IMR-90 (cell line): ENCODE results near the gene ING5. TPM values are rescaled to one million over a fixed set of nuclear protein-coding genes. Genes with fewer than 3 reads are reported as not detected.

ENCODE experiments used
- ATAC-seq: fragments of 200-7000 bp; cut with Tn5 transposase; 2 replicates; pipeline ENCODE4 v1.9.1; 2020; ENCODE audit warnings: low read depth, mild to moderate bottlenecking, moderate library complexity
- BruUV-seq: library from RNA; stranded (reverse); fragments of 400-500 nt; replicated peaks from 2 replicates; lab custom pipeline; 2021; lab: Mats Ljungman, UMichigan
- CTCF ChIA-PET: fragments of 300-600 bp; formaldehyde crosslinking; extraction: SDS; loops from one replicate; lab custom pipeline; 2021; ENCODE audit warnings: antibody characterized with exemption; lab: Yijun Ruan, JAX
- POLR2A ChIA-PET: fragments of 300-600 bp; sonication (Branson Sonifier 250); formaldehyde crosslinking; loops from one replicate; lab custom pipeline; 2022; ENCODE audit warnings: antibody characterized with exemption; ENCODE audit not compliant: unreplicated experiment; lab: Charles Lee
- DNase-seq: peaks from one replicate; pipeline ENCODE4 v3.0.0; 2013
- H2AFZ ChIP-seq: replicated peaks from 2 replicates; pipeline ENCODE3; 2013; ENCODE audit warnings: low read length, mild to moderate bottlenecking; ENCODE audit not compliant: poor library complexity
- H2AK5ac ChIP-seq: 2 replicates; pipeline ENCODE4 v1.6.1; 2013; ENCODE audit warnings: low read depth, low read length, inconsistent platforms
- H2AK9ac ChIP-seq: replicated peaks from 2 replicates; pipeline ENCODE3; 2013; ENCODE audit warnings: mild to moderate bottlenecking, low read depth, low read length, moderate library complexity; ENCODE audit not compliant: poor library complexity
- H2BK120ac ChIP-seq: 2 replicates; pipeline ENCODE4 v1.6.1; 2013; ENCODE audit warnings: low read depth, low read length, inconsistent platforms
- H2BK15ac ChIP-seq: 3 replicates; pipeline ENCODE4 v1.6.1; 2013; ENCODE audit warnings: low read depth, low read length, inconsistent platforms
- H2BK20ac ChIP-seq: 2 replicates; pipeline ENCODE4 v1.6.1; 2013; ENCODE audit warnings: low read depth, mild to moderate bottlenecking, inconsistent platforms, low read length, moderate library complexity
- H2BK5ac ChIP-seq: 2 replicates; pipeline ENCODE4 v1.6.1; 2013; ENCODE audit warnings: mild to moderate bottlenecking, low read depth, low read length, inconsistent platforms; ENCODE audit not compliant: poor library complexity, severe bottlenecking
- H3K14ac ChIP-seq: replicated peaks from 2 replicates; pipeline ENCODE4 v1.6.1; 2013; ENCODE audit warnings: low read depth, low read length, inconsistent platforms
- H3K18ac ChIP-seq: 2 replicates; pipeline ENCODE4 v1.6.1; 2013; ENCODE audit warnings: low read depth, low read length, control low read depth
- H3K23ac ChIP-seq: 2 replicates; pipeline ENCODE4 v1.6.1; 2013; ENCODE audit warnings: low read depth, low read length, inconsistent platforms
- H3K27ac ChIP-seq: 2 replicates; pipeline ENCODE4 v1.5.1; 2013; ENCODE audit warnings: mild to moderate bottlenecking, control low read depth, low read length; ENCODE audit not compliant: insufficient read depth
- H3K27me3 ChIP-seq: 2 replicates; pipeline ENCODE4 v1.6.1; 2013; ENCODE audit warnings: low read length; ENCODE audit not compliant: control insufficient read depth, insufficient read depth
- H3K36me3 ChIP-seq: 2 replicates; pipeline ENCODE4 v1.6.1; 2013; ENCODE audit warnings: low read length, mixed read lengths; ENCODE audit not compliant: control insufficient read depth, insufficient read depth
- H3K4ac ChIP-seq: 2 replicates; pipeline ENCODE4 v1.6.1; 2013; ENCODE audit warnings: low read depth, low read length, inconsistent platforms
- H3K4me1 ChIP-seq: 2 replicates; pipeline ENCODE4 v1.6.1; 2013; ENCODE audit warnings: low read length, mixed read lengths; ENCODE audit not compliant: control insufficient read depth, insufficient read depth
- H3K4me2 ChIP-seq: 2 replicates; pipeline ENCODE4 v1.6.1; 2013; ENCODE audit warnings: low read depth, mild to moderate bottlenecking, control low read depth, low read length, moderate library complexity
- H3K4me3 ChIP-seq: 2 replicates; pipeline ENCODE4 v1.5.1; 2013; ENCODE audit warnings: low read depth, mild to moderate bottlenecking, control low read depth, low read length, moderate library complexity; ENCODE audit not compliant: insufficient read depth
- H3K56ac ChIP-seq: 2 replicates; pipeline ENCODE4 v1.6.1; 2013; ENCODE audit warnings: low read length, inconsistent platforms; ENCODE audit not compliant: insufficient read depth; ENCODE audit errors: extremely low read depth
- H3K79me1 ChIP-seq, 2 experiments: 2 replicates each; pipeline ENCODE4 v1.6.1; 2013; ENCODE audit warnings: low read length in 2 of 2, inconsistent platforms in 1 of 2, low read depth in 1 of 2
- H3K9ac ChIP-seq: 2 replicates; pipeline ENCODE4 v1.6.1; 2013; ENCODE audit warnings: low read depth, low read length, control low read depth
- H3K9me1 ChIP-seq: 2 replicates; pipeline ENCODE4 v1.6.1; 2013; ENCODE audit warnings: low read length, inconsistent platforms; ENCODE audit not compliant: insufficient read depth
- H3K9me3 ChIP-seq: 2 replicates; pipeline ENCODE4 v1.6.1; 2013; ENCODE audit warnings: low read length; ENCODE audit not compliant: control insufficient read depth, insufficient read depth
- H4K20me1 ChIP-seq: 2 replicates; pipeline ENCODE4 v1.6.1; 2013; ENCODE audit warnings: low read length, inconsistent platforms; ENCODE audit not compliant: insufficient read depth
- H4K5ac ChIP-seq: 2 replicates; pipeline ENCODE4 v1.6.1; 2013; ENCODE audit warnings: mild to moderate bottlenecking, low read depth, low read length, control low read depth
- H4K8ac ChIP-seq, 2 experiments: 2 replicates each; pipeline ENCODE4 v1.6.1; 2013; ENCODE audit warnings: low read depth in 2 of 2, low read length in 2 of 2, control low read depth in 1 of 2, inconsistent platforms in 1 of 2
- H4K91ac ChIP-seq: 2 replicates; pipeline ENCODE4 v1.6.1; 2013; ENCODE audit warnings: low read depth, low read length, inconsistent platforms; ENCODE audit not compliant: insufficient read depth
- CEBPB ChIP-seq: IDR thresholded peaks from 2 replicates; pipeline ENCODE4 v1.6.1; 2012; ENCODE audit warnings: low read depth, low read length, improper control_type of control experiment
- MAFK ChIP-seq: IDR thresholded peaks from 2 replicates; pipeline ENCODE4 v1.6.1; 2012; ENCODE audit warnings: low read depth, low read length, improper control_type of control experiment
- MAZ ChIP-seq: IDR thresholded peaks from 2 replicates; pipeline ENCODE4 v1.6.1; 2012; ENCODE audit warnings: low read depth, mild to moderate bottlenecking, low read length, improper control_type of control experiment, moderate library complexity, borderline replicate concordance
- MXI1 ChIP-seq: IDR thresholded peaks from 2 replicates; pipeline ENCODE4 v1.6.1; 2012; ENCODE audit warnings: low read depth, mild to moderate bottlenecking, low read length, moderate library complexity, borderline replicate concordance
- RFX5 ChIP-seq: IDR thresholded peaks from 2 replicates; pipeline ENCODE4 v1.8.0; 2012; ENCODE audit warnings: low read depth, mild to moderate bottlenecking, low read length, moderate library complexity
- SMC3 ChIP-seq: fragments of 150-350 bp; IDR thresholded peaks from 2 replicates; pipeline ENCODE4 v1.6.1; 2016; ENCODE audit warnings: low read depth, mild to moderate bottlenecking, antibody characterized with exemption, low read length, moderate library complexity
- WGBS, 2 experiments: methylation state at CpG; one replicate each; pipeline versions ENCODE4 v1.1.5 to v1.1.7; 2013; ENCODE audit warnings: missing lambda C conversion rate in 2 of 2; ENCODE audit not compliant: insufficient read length in 1 of 2; ENCODE audit errors: extremely low coverage in 2 of 2; 5-methylcytosine and 5-hydroxymethylcytosine counted together
- dilution Hi-C: fragments of 300-500 bp; cut with HindIII; formaldehyde crosslinking; loops from one replicate; pipeline ENCODE4 v1.14.3; 2018; ENCODE audit warnings: low sequenced_read_pairs; ENCODE audit not compliant: unreplicated experiment
- in situ Hi-C: fragments of 300-500 bp; cut with MboI; formaldehyde crosslinking; loops from 3 replicates; pipeline ENCODE4 v1.14.3; 2019; ENCODE audit warnings: low sequenced_read_pairs, inconsistent platforms, mixed read lengths
- intact Hi-C: fragments of 100-400 bp; cut with micrococcal nuclease; formaldehyde crosslinking; loops from 2 replicates; pipeline ENCODE4 v1.10.0; 2022
- polyA plus RNA-seq, 3 experiments: library from polyadenylated mRNA; depleted of rRNA; stranded (reverse); fragments of >200 nt; gene quantifications; 2 replicates each; pipeline ENCODE4 v1.2.3, GENCODE V29; 2012; ENCODE audit warnings: low replicate concordance in 1 of 3
- total RNA-seq: library from RNA; depleted of rRNA; stranded (reverse); fragments of >200 nt; gene quantifications from 2 replicates; pipeline ENCODE4 v1.2.3, GENCODE V29; 2012
- TF ChIP-seq, protein P1 (sequence below): conservative IDR thresholded peaks from 2 replicates; pipeline ENCODE4 v1.5.1; 2012; ENCODE audit warnings: mild to moderate bottlenecking, low read depth, low read length, improper control_type of control experiment
- TF ChIP-seq, protein P2 (sequence below): fragments of 150-350 bp; IDR thresholded peaks from 2 replicates; pipeline ENCODE4 v1.6.1; 2016; ENCODE audit warnings: low read depth, mild to moderate bottlenecking, low read length, moderate library complexity, borderline replicate concordance

The ING5 gene
- total and polyA plus RNA-seq, 2 of the 4 experiments (the other 2 are of a cell fraction) = 36.1 to 38.9 TPM

DNA sequence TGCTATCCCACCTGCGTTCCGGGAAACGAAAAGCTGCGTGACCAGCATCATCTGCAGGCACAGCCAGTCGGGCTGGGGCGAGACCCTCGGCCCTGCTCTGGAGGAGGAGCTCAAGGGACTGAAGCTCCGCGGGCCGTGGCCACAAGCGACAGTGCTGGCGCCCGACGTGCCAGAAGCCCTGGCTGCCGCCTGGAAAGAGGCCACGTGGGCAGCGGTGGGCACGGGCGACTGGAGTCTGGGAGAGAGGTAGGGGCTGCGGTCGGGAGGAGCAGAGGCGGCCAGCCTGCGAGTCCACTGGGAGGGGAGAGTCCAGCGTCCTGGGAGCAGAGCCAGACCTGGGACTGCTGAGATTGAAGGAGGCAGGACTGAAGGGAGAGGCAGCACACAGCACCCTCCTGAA, 24.4 kb upstream of the ING5 start:
- no peak overlapping the region for H3K23ac ChIP-seq
- no peak overlapping the region for H3K9ac ChIP-seq
- H4K20me1 ChIP-seq = peaks cover 18% of the 10 kb centered on the region; the same call in 1 of the 2 replicates
- TF ChIP-seq SMC3 = no peak
- TF ChIP-seq MAZ = no peak
- no peak for TF ChIP-seq MAFK
- TF ChIP-seq, protein P1, sequence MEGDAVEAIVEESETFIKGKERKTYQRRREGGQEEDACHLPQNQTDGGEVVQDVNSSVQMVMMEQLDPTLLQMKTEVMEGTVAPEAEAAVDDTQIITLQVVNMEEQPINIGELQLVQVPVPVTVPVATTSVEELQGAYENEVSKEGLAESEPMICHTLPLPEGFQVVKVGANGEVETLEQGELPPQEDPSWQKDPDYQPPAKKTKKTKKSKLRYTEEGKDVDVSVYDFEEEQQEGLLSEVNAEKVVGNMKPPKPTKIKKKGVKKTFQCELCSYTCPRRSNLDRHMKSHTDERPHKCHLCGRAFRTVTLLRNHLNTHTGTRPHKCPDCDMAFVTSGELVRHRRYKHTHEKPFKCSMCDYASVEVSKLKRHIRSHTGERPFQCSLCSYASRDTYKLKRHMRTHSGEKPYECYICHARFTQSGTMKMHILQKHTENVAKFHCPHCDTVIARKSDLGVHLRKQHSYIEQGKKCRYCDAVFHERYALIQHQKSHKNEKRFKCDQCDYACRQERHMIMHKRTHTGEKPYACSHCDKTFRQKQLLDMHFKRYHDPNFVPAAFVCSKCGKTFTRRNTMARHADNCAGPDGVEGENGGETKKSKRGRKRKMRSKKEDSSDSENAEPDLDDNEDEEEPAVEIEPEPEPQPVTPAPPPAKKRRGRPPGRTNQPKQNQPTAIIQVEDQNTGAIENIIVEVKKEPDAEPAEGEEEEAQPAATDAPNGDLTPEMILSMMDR = no peak
- TF ChIP-seq, protein P2, sequence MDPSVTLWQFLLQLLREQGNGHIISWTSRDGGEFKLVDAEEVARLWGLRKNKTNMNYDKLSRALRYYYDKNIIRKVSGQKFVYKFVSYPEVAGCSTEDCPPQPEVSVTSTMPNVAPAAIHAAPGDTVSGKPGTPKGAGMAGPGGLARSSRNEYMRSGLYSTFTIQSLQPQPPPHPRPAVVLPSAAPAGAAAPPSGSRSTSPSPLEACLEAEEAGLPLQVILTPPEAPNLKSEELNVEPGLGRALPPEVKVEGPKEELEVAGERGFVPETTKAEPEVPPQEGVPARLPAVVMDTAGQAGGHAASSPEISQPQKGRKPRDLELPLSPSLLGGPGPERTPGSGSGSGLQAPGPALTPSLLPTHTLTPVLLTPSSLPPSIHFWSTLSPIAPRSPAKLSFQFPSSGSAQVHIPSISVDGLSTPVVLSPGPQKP = no peak
- TF ChIP-seq RFX5 = no peak
- no peak for TF ChIP-seq CEBPB
- no peak for TF ChIP-seq MXI1
- in situ Hi-C loops (no loop called here), intact Hi-C loops (no loop called here), dilution Hi-C loops (no loop called here)
- H3K36me3 ChIP-seq = peaks cover 48% of the 10 kb centered on the region
- H2BK20ac ChIP-seq = no peak overlapping the region
- H2AFZ ChIP-seq = no peak overlapping the region
- H3K9me3 ChIP-seq = no peaks in the 10 kb centered on the region
- H3K4me1 ChIP-seq = peaks cover 11% of the 10 kb centered on the region
- H3K18ac ChIP-seq = no peak overlapping the region
- no peak overlapping the region for H2BK5ac ChIP-seq
- H2AK9ac ChIP-seq = no peak overlapping the region
- H2BK15ac ChIP-seq = no peak overlapping the region
- no peak for ATAC-seq
- no peak overlapping the region for H4K91ac ChIP-seq
- no peak overlapping the region for H3K4me2 ChIP-seq
- H3K4ac ChIP-seq = no peak overlapping the region
- ChIA-PET POLR2A (no interaction called here), CTCF (no interaction called here)
- no peak overlapping the region for H4K5ac ChIP-seq
- no peak overlapping the region for H3K56ac ChIP-seq
- peaks cover 3 to 33% of the 10 kb centered on the region in 2 experiments for H3K79me1 ChIP-seq
- no peak overlapping the region for H2AK5ac ChIP-seq
- no TSS peak for BruUV-seq
- H3K4me3 ChIP-seq = no peak overlapping the region
- H3K9me1 ChIP-seq = no peaks in the 10 kb centered on the region
- H3K27ac ChIP-seq = no peak overlapping the region
- no peak for DNase-seq
- H2BK120ac ChIP-seq = no peak overlapping the region
- H3K27me3 ChIP-seq = no peaks in the 10 kb centered on the region
- WGBS, 2 experiments = 94% methylated on average over 23 of the region's 24 CpGs; no CpG with 5 or more reads in 1 of the 2 experiments
- H3K14ac ChIP-seq = no peak overlapping the region
- no peak overlapping the region for H4K8ac ChIP-seq
